Liver (tissue), 9 donors: ENCODE results near the gene CSE1L. TPM values are rescaled to one million over a fixed set of nuclear protein-coding genes. Genes with fewer than 3 reads are reported as not detected.
"Not testable (repeated sequence)": the region's sequence is repeated elsewhere in the genome, so short reads cannot be mapped to it uniquely, and the experiment has no call there.

Experiments used
- DNase-seq: peaks from one replicate; pipeline ENCODE4 v3.0.0-alpha.2; 2017; ENCODE audit warnings: low spot score
- H3K27ac ChIP-seq, 2 donors: one replicate each; pipeline ENCODE4 v1.7.0; 2013; ENCODE audit warnings: inconsistent platforms in 2 of 2, low read length in 2 of 2, control low read depth in 1 of 2, low read depth in 1 of 2, mild to moderate bottlenecking in 1 of 2
- H3K27me3 ChIP-seq, 4 donors: one replicate each; pipeline versions ENCODE4 v1.6.1 to v1.7.0; 2013; ENCODE audit warnings: low read length in 3 of 4, inconsistent platforms in 1 of 4, mild to moderate bottlenecking in 1 of 4, moderate library complexity in 1 of 4; ENCODE audit not compliant: control insufficient read depth in 4 of 4, insufficient read depth in 4 of 4
- H3K36me3 ChIP-seq, 4 donors: one replicate each; pipeline versions ENCODE4 v1.6.1 to v1.7.0; 2013; ENCODE audit warnings: low read length in 3 of 4, mild to moderate bottlenecking in 3 of 4, low read depth in 1 of 4, moderate library complexity in 1 of 4; ENCODE audit not compliant: control insufficient read depth in 4 of 4, insufficient read depth in 3 of 4
- H3K4me1 ChIP-seq, 4 donors: one replicate each; pipeline versions ENCODE4 v1.6.1 to v1.7.0; 2013; ENCODE audit warnings: low read length in 3 of 4, mild to moderate bottlenecking in 3 of 4, moderate library complexity in 1 of 4; ENCODE audit not compliant: control insufficient read depth in 4 of 4, insufficient read depth in 4 of 4
- H3K4me3 ChIP-seq, 3 donors: one replicate each; pipeline versions ENCODE4 v1.6.1 to v1.7.0; 2013; ENCODE audit warnings: low read length in 3 of 3, control low read depth in 1 of 3, low read depth in 1 of 3, mild to moderate bottlenecking in 1 of 3
- H3K9ac ChIP-seq, 2 donors: one replicate each; pipeline ENCODE4 v1.7.0; 2013; ENCODE audit warnings: low read length in 2 of 2, mild to moderate bottlenecking in 2 of 2, moderate library complexity in 2 of 2, control low read depth in 1 of 2, low read depth in 1 of 2
- H3K9me3 ChIP-seq, 4 donors: one replicate each; pipeline versions ENCODE4 v1.6.1 to v1.7.0; 2013; ENCODE audit warnings: low read length in 3 of 4; ENCODE audit not compliant: control insufficient read depth in 4 of 4
- ATF3 ChIP-seq: IDR thresholded peaks from 2 replicates; pipeline ENCODE4 v1.6.1; 2016; ENCODE audit warnings: antibody characterized with exemption
- CTCF ChIP-seq: fragments of 150-350 bp; IDR thresholded peaks from 2 replicates; pipeline ENCODE4 v1.5.1; 2017; ENCODE audit warnings: improper control_type of control experiment, low read depth, low read length; ENCODE audit not compliant: missing input control
- EGR1 ChIP-seq, 2 donors: IDR thresholded peaks; 2 replicates each; pipeline ENCODE4 v1.6.1; 2016 to 2018; ENCODE audit warnings: antibody characterized with exemption in 2 of 2, low read depth in 2 of 2
- FOXA1 ChIP-seq: IDR thresholded peaks from 2 replicates; pipeline ENCODE4 v1.6.1; 2016; ENCODE audit warnings: antibody characterized with exemption
- FOXA2 ChIP-seq: IDR thresholded peaks from 2 replicates; pipeline ENCODE4 v1.6.1; 2016; ENCODE audit warnings: antibody characterized with exemption
- GABPA ChIP-seq, 2 donors: IDR thresholded peaks in 1 of 2; conservative IDR thresholded peaks in 1 of 2; 2 replicates each; pipeline ENCODE4 v1.6.1; 2016; ENCODE audit warnings: antibody characterized with exemption in 2 of 2, mild to moderate bottlenecking in 1 of 2, moderate library complexity in 1 of 2
- HNF4A ChIP-seq, 2 donors: conservative IDR thresholded peaks; 2 replicates each; pipeline ENCODE4 v1.6.1; 2016; ENCODE audit warnings: antibody characterized with exemption in 2 of 2, mild to moderate bottlenecking in 2 of 2
- HNF4G ChIP-seq: IDR thresholded peaks from 2 replicates; pipeline ENCODE4 v1.6.1; 2016; ENCODE audit warnings: antibody characterized with exemption
- JUND ChIP-seq, 2 donors: IDR thresholded peaks; 2 replicates each; pipeline ENCODE4 v1.6.1; 2016; ENCODE audit warnings: antibody characterized with exemption in 2 of 2
- MAX ChIP-seq: IDR thresholded peaks from 2 replicates; pipeline ENCODE4 v1.6.1; 2016; ENCODE audit warnings: antibody characterized with exemption
- NR2F2 ChIP-seq: IDR thresholded peaks from 2 replicates; pipeline ENCODE4 v1.6.1; 2016; ENCODE audit warnings: antibody characterized with exemption
- RAD21 ChIP-seq, 2 donors: IDR thresholded peaks; 2 replicates each; pipeline ENCODE4 v1.6.1; 2016; ENCODE audit warnings: antibody characterized with exemption in 2 of 2, mild to moderate bottlenecking in 2 of 2
- REST ChIP-seq: IDR thresholded peaks from 2 replicates; pipeline ENCODE4 v1.6.1; 2016; ENCODE audit warnings: antibody characterized with exemption, mild to moderate bottlenecking
- RXRA ChIP-seq, 2 donors: IDR thresholded peaks; 2 replicates each; pipeline ENCODE4 v1.6.1; 2017 to 2018; ENCODE audit warnings: antibody characterized with exemption in 2 of 2, mild to moderate bottlenecking in 1 of 2
- SP1 ChIP-seq: IDR thresholded peaks from 2 replicates; pipeline ENCODE4 v1.6.1; 2018; ENCODE audit warnings: antibody characterized with exemption, mild to moderate bottlenecking
- TAF1 ChIP-seq: conservative IDR thresholded peaks from 2 replicates; pipeline ENCODE4 v1.6.1; 2016; ENCODE audit warnings: antibody characterized with exemption, mild to moderate bottlenecking
- YY1 ChIP-seq: IDR thresholded peaks from 2 replicates; pipeline ENCODE4 v1.6.1; 2016; ENCODE audit warnings: antibody characterized with exemption, mild to moderate bottlenecking
- ZBTB33 ChIP-seq: IDR thresholded peaks from 2 replicates; pipeline ENCODE4 v1.6.1; 2016; ENCODE audit warnings: antibody characterized with exemption
- WGBS: extraction: QIAGEN DNeasy Blood & Tissue Kit; methylation state at CpG from one replicate; pipeline ENCODE4 v1.1.7; 2013; 5-methylcytosine and 5-hydroxymethylcytosine counted together
- polyA plus RNA-seq, 2 donors: library from polyadenylated mRNA; stranded (reverse) in 1 of 2; unstranded in 1 of 2; fragments of 200-250 nt in 1 of 2; fragments of >200 nt in 1 of 2; fragmentation: Nextera tagmentation in 1 of 2; extraction: Ambion mirVana in 1 of 2; gene quantifications; one replicate each; pipeline versions ENCODE4 v1.2.1 to v1.2.3, GENCODE V29; 2013 to 2015
- total RNA-seq, 2 donors: library from RNA; depleted of rRNA; stranded (reverse); fragments of >200 nt; gene quantifications; one replicate each; pipeline ENCODE4 v1.2.3, GENCODE V29; 2014
- donor health status: healthy.
- donor health status: healthy.
- donor health status: healthy.
- donor health status: healthy.
- donor health status: healthy.

Gene CSE1L
- total and polyA plus RNA-seq, 4 donors: 13.1 to 48.8 (median 19.3) TPM

- Histone ChIP-seq H3K4me3 (no peak overlapping the region), H3K27me3 (no peaks in the 10 kb centered on the region), H3K9ac (no peak overlapping the region), H3K27ac (no peak overlapping the region), H3K4me1 (no peaks in the 10 kb centered on the region), H3K36me3 (peaks cover 12 to 39% (median 24%) of the 10 kb centered on the region in 4 donors), H3K9me3 (no peaks in the 10 kb centered on the region)
- 94% methylated on average over 7 of the region's 7 CpGs for WGBS
- TF ChIP-seq FOXA2 (no peak), FOXA1 (no peak), CTCF (no peak)
- no peak for DNase-seq
Observed at GRCh38 chr20:49103647-49104364, 57.7 kb downstream of the CSE1L start.

- 94% methylated on average over 3 of the region's 3 CpGs for WGBS
- DNase-seq: no peak
- no peaks in the 10 kb centered on the region for H3K9me3 ChIP-seq
- no peak overlapping the region for H3K4me3 ChIP-seq
- H3K27ac ChIP-seq: no peak overlapping the region
- H3K36me3 ChIP-seq: peaks cover 12 to 36% (median 22%) of the 10 kb centered on the region in 4 donors
- no peaks in the 10 kb centered on the region for H3K4me1 ChIP-seq
- TF ChIP-seq HNF4A (conservative IDR thresholded peaks at IDR 0.05) (no peak), CTCF (no peak), HNF4G (no peak), GABPA (IDR thresholded peaks at IDR 0.05 in 1 of 2, conservative IDR thresholded peaks at IDR 0.05 in 1 of 2) (no peak), MAX (no peak), REST (no peak), ZBTB33 (no peak), YY1 (no peak), EGR1 (IDR thresholded peaks at IDR 0.05; ENCODE audit: low read depth in 2 of 2) (no peak), TAF1 (no peak), RAD21 (IDR thresholded peaks at IDR 0.05) (no peak), RXRA (IDR thresholded peaks at IDR 0.05) (no peak), ATF3 (no peak), SP1 (no peak), JUND (IDR thresholded peaks at IDR 0.05) (no peak), NR2F2 (no peak), FOXA1 (no peak)
- H3K9ac ChIP-seq: no peak overlapping the region
- no peaks in the 10 kb centered on the region for H3K27me3 ChIP-seq
Observed at GRCh38 chr20:49104365-49104648, 58.2 kb downstream of the CSE1L start.

- DNase-seq, H3K9me3 ChIP-seq, H3K4me3 ChIP-seq, H3K4me1 ChIP-seq, H3K27me3 ChIP-seq, H3K9ac ChIP-seq, H3K27ac ChIP-seq: not testable (repeated sequence)
- WGBS: 98% methylated on average over 11 of the region's 11 CpGs
- peaks cover 12 to 38% (median 22%) of the 10 kb centered on the region in 4 donors for H3K36me3 ChIP-seq
Observed at GRCh38 chr20:49104979-49105547, 59.0 kb downstream of the CSE1L start.
